ENCODE measurements around the gene EFR3B.

The EFR3B gene

GRCh38 chr2:25129901-25130520 is 88.1 kb downstream of the EFR3B start (continued):
- TF ChIP-seq PRDM2 (tag by site-specific recombination; IDR thresholded peaks at IDR 0.05; ENCODE audit: borderline replicate concordance), result no peak
- TF ChIP-seq ZNF140 (tag by site-specific recombination; IDR thresholded peaks at IDR 0.05), result no peak
- no peak for TF ChIP-seq ELK4 (IDR thresholded peaks at IDR 0.05; ENCODE audit: borderline replicate concordance, low read depth, low read length)
- no peak for TF ChIP-seq ZNF239 (tag by site-specific recombination; IDR thresholded peaks at IDR 0.05)
- no peak for TF ChIP-seq ZNF19 (tag by site-specific recombination; IDR thresholded peaks at IDR 0.05; ENCODE audit: low read depth)
- TF ChIP-seq WT1 (tag by site-specific recombination; IDR thresholded peaks at IDR 0.05), result no peak
- TF ChIP-seq ZBTB48 (tag by site-specific recombination; IDR thresholded peaks at IDR 0.05), result no peak
- TF ChIP-seq ZNF280C (tag by site-specific recombination; IDR thresholded peaks at IDR 0.05), result no peak
- TF ChIP-seq KLF10 (tag by site-specific recombination; IDR thresholded peaks at IDR 0.05), result no peak
- no peak for TF ChIP-seq ZFP69B (tag by site-specific recombination; IDR thresholded peaks at IDR 0.05)
- TF ChIP-seq INSM2 (tag by site-specific recombination; IDR thresholded peaks at IDR 0.05), result no peak
- TF ChIP-seq ZNF394 (tag by site-specific recombination; IDR thresholded peaks at IDR 0.05; ENCODE audit: borderline replicate concordance), result no peak
- no peak for TF ChIP-seq ZNF324 (tag by site-specific recombination; IDR thresholded peaks at IDR 0.05)
- TF ChIP-seq PATZ1 (tag by site-specific recombination; IDR thresholded peaks at IDR 0.05), result no peak
- TF ChIP-seq ZNF302 (tag by site-specific recombination; IDR thresholded peaks at IDR 0.05; ENCODE audit: low read depth), result no peak
- no peak for TF ChIP-seq ZNF624 (tag by site-specific recombination; IDR thresholded peaks at IDR 0.05)
- TF ChIP-seq ZNF518A (tag by site-specific recombination; conservative IDR thresholded peaks at IDR 0.05; ENCODE audit: low read depth), result no peak
